GM23248 (cell line): Measurements from ENCODE around the gene ZNF555.

Experiments used
- EZH2 ChIP-seq: fragments of 200-600 bp; sonication (generic); IDR thresholded peaks from 2 replicates; pipeline ENCODE4 v1.6.1; 2018; ENCODE audit warnings: antibody characterized with exemption, mild to moderate bottlenecking; ENCODE audit not compliant: insufficient read depth, poor library complexity, severe bottlenecking
- EZH2phosphoT487 ChIP-seq: fragments of 200-600 bp; sonication (generic); IDR thresholded peaks from 2 replicates; pipeline ENCODE4 v1.6.1; 2018; ENCODE audit warnings: antibody characterized with exemption, moderate library complexity, mild to moderate bottlenecking, low read depth; ENCODE audit not compliant: insufficient read depth

- no peak for TF ChIP-seq EZH2
- no peak for TF ChIP-seq EZH2phosphoT487
Observed at GRCh38 chr19:2840794-2841791, at the start of gene ZNF555.
